ENCODE data around the gene LRIT1.

Gene LRIT1

DNA sequence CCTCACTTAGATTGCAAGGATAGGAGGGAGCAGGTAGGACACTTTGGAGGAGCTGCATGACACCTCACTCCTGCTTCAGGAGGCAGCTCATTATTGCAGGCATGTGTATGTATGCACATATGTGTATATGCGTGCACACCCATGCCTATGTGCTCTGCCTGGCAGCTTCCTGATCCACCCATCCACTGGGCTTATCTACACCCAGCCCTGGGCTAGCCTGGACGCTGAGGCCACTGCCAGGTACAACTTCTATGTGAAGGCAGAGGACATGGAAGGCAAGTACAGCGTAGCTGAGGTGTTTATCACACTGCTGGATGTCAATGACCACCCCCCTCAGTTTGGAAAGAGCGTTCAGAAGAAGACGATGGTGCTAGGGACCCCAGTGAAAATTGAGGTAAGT, 29.3 kb downstream of the LRIT1 start:
- no peak for DNase-seq

DNA sequence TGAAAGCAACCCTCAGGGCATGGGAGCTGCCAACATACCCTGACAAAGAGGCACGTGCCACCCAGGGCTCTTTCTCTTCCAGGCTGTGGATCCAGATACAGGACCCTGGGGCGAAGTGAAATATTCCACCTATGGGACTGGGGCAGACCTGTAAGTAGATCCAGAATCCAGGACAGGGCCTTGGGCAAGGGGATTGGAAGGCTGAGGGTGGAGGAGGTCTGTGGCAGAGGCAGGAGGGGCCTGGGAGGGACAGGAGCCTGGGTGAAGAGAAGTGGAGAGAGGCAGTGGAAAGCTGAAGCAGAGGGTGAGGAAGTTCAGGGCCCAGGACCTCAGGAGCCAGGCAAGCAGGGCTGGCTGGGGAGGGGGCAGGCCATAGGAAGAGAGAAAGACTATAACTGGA, 29.8 kb downstream of the LRIT1 start:
- DNase-seq: no peak

DNA sequence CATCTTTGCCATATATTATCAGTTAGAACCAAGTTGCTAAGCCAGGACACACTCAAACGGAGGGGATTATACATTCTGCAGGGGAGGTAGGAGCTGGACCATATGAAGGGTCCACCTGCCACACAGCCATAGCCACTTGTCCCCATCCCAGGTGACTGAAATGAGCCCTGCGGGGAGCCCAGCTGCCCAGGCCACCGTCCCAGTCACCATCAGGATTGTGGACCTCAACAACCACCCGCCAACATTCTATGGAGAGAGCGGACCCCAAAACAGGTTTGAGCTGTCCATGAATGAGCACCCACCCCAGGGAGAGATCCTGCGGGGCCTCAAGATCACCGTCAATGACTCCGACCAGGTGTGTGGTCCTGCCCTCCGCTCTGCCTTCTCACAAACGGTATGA, 33.3 kb downstream of the LRIT1 start:
- DNase-seq: no peak

DNA sequence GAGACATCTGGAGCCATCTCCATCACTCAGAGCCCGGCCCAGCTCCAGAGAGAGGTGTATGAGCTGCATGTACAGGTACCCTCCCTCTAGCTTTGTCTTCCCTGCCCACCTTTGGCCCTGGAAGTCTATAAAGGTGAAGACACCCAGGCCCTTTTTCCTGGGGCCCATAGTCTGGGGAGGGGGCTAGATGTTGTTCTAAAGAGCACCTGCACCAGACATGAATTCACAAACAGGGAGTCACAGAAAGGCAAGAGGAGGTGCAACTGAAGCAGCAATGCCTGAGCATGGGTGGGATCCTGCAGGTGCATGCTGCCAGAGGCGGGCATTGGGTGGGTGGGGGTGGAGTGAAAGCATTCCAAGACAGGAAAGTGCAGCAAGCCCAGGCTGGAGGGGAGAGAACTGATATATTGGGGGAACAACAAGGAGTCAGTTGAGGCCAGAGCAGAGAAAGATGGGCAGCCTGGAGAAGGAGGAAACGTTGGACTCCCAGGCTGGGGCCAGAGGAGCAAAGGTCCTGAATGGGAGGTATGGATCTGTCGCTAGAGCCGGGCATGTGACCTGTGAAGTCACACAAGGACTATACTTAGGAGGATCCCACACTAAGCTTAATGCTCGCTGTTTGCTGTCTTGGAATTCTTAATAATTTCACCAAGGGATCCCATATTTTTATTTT, 35.4 kb downstream of the LRIT1 start:
- no peak for DNase-seq

DNA sequence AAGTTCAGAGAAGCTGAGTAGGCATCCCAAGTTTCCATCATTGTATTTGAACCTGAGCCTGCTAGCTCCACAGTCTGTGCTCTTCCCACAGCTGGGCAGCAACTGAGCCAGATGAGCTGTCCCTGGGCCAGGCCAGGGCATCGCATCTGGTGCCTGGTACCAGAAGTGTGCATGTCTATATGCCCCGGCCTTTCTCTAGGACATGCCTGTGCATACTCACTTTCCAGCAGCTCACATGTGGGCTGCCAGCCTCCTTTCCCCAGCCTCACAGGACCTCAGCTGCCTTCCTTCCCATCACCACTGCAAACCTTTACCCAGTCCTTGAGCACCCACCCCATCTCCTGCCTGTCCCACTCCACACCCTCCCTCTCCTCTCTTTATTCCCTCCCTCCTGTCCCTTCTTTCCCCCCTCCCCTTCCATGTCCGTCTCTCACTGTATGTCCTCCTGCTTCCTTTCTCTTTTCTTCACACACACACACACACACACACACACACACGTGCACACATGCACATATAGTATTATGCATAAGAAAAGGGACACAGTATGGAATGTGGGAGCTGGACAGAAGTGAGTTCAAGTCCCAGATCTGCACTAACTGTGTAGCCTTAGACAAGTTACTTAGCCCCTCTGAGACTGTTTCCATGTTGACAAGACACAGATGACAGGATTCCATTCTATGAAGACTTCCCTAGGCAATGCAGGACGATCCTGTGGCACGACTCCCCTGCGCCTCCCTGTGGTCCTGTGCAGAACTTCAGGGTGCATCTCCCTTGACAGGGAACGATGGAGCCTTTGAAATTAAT, 36.1 kb downstream of the LRIT1 start:
- DNase-seq: peak; percentile 31

DNA sequence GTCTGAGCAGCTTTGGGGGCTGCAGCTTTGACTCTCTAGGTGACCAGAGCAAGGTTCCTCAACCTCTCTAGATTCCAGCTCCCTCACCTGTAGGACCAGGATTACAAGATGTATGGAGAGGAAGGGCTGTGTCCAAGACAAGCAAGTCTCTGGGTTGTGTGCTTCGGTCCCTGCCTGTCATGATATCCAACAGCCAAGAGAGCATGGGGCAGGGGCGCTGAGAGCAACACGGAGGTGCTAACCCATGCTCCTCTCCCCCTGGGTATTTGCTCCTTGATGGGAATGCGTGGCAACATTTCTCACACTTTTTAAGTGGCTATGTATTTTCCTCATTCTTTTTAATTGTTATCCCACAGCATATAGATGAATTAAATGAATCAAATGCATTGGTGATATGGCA, 36.7 kb downstream of the LRIT1 start:
- DNase-seq: no peak

DNA sequence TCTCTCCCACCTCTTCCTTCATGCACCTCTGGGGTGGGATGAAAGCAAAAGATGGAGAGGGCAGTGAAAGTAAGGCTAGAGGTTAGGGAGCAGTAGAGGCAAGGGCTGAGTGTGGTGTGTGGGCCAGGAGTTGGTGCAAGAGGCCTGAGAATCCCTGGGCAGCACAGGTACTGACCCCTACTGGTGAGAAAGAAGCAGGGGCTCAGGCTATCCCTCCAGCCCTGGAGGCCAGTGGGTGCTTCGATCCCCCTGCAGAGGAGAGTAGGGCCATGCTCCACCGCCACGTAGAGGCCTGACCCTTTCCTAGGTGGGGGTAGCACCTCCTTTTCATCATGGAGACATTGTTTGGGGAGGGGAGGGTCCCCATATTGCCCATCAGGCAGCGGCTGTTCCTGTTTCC, 37.2 kb downstream of the LRIT1 start:
- no peak for DNase-seq

DNA sequence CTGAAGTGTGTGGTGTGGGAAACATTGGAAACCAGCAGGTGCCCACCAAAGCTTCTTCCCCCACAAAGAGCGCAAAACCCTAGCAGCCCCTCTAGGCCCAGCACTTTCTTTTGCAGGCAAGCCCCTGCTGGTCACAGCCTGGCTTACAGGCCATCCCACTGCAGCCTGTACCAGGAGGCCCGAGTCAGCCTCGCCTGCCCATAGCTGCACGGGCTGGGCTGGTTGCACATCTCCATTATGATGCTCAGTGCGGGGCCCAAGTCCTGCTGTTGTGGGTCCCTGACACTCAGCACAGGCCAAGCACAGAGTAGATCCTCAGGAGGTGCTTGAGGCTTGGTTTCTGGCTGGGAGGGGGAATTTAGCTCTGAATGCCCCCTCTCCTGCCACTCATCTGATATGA, 39.0 kb downstream of the LRIT1 start:
- no peak for DNase-seq

DNA sequence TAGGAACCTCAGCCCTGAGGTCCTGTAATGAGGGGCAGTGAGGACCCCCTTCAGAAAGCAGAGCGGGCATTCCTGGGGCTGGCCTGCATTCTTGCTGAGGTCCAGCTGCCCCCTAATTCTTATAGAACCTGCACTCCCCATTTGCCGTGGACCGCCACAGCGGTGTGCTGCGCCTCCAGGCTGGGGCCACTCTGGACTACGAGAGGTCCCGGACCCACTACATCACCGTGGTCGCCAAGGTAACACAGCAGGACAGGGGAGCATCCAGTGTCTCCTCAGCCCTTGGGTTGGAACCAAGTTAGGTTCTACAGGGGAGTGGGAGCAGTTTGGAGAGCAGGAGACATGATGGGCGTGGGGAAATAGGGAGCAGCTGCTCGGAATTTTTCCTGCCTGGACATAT, 39.7 kb downstream of the LRIT1 start:
- no peak for DNase-seq

DNA sequence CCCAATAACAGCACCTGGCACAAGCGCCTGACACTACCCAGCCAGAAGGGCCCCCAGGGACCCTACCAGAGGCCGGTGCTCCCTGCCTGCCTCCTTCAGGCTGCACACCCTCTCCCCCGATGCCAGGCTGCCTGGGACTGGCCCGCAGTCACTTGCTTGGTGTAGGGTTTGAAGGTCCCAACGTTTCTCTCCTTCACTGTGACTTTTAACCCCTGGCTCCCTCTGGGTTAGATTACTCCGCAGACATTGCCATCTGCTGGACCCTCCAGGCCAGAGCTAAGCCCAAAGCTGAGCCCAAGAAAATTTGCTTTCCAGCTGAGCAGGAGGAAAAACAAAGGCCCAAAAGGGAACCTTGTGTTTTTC, 40.1 kb downstream of the LRIT1 start:
- no peak for DNase-seq

DNA sequence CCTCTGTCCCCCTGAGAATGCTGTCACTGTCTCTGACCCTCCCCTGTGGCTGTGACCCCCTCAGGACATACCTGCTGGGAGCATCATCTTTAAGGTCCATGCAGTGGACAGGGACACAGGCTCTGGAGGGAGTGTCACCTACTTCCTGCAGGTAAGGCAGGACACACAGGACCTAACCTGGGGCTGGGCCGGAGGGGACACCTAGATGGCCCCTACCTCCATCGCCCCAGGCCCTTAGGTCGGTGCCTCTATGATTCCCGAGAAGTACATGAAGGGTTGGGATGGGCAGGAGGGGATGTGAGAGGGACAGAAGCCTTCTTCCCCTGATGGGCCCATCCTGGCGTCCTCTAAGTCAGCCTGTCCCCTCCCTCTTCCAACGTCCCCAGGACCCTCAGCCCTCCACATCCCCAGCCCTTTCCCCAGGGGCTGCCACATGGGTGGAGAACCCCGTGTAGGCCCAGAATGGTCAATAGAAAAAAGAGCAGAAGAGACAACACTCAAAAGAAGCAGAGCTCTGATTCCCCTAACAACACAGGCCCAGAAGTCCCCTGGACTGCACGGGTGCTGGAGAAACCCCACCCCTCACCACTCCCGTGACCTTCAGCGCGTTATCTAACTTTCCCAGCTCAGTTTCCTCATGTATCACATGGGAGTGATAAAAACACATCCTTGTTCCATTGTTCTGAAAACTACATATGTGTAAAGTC, 40.7 kb downstream of the LRIT1 start:
- DNase-seq: no peak

DNA sequence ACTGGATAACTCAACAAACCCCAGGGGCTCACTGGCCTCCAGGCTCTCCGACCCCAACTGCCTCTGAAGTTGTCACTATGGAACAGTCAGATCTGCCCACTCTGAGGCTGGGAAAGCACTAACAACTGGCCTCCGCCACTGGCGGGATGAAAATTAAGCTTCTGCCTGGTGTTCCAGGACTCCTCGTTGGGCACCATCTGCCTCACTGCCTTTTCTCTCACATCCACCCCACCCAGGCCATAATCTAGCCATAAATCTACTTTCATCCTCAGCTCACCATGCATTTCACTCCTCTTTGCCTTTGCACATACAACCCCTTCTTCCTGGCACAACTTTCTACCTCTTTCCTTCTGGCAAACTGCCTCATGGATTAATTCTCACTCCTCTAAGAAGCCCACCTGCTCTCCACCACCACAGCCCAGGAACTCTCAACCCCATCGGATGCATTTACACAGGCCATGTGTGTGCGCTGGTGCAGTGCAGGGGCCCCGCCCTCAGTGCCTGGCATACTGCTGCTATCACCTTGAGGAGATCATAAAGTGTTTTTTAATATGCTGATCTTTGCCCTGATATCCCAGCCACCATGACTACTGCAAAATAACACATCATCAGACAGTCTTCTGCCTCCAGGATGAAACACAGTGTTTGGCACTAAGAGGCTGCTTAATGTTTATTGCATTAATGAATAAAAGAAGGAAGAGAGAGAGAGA, 43.0 kb downstream of the LRIT1 start:
- DNase-seq: no peak

DNA sequence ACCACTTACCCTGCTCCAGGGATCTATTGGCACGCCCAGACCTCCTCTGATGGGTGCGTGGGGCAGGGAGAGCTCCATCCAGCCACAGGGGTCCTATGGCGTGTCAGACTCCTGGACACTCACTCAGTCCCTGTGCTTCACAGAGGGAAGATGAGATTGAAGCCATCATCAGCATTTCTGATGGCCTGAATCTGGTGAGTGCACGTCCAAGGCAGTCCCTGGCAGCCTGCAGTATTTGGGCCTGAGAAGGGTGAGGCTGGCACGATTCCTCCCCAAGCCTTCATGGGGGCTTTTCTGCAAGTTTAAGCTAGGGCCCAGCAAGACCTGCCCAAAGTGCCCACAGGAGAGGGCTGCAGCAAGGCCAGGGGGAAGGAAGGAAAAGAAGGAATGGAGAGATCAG, 43.7 kb downstream of the LRIT1 start:
- no peak for DNase-seq

DNA sequence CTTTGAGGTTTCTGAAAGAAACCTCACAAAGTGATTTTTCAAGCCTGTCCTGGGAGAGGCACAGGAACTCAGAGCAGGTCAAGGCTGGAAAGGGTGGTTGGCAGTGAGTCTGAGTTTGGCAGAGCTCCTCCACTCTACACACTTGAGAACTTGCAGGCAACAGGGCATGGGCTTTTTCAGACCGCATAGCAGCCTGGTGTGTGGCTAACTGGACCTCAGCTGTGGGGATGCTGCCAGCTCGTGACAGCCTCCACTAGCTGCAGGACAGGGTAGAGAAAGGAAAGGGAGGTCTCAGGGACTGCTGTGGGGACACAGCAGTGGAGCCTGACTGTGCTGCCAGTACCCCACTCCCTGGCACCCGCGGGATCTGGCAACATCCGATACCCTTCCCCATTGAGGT, 44.4 kb downstream of the LRIT1 start:
- no peak for DNase-seq

DNA sequence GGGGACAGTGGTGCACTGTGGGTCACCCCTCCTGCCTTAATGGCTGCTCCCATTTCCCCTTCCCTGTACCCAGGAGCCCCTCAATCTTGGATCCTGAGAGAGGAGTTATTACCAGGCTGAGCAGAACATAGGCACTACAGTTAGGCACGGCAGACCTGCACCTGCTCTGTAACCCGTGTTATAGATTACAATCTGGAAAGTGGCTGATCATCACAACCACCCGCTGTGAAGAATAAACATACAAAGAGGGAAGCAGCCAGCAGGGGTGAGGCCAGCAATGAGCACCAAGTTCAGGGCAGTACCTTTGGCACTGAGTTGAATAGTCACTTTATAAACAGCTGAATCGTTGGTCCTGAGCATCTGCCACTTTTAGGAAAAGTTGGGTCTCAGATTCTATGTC, 45.3 kb downstream of the LRIT1 start:
- no peak for DNase-seq

DNA sequence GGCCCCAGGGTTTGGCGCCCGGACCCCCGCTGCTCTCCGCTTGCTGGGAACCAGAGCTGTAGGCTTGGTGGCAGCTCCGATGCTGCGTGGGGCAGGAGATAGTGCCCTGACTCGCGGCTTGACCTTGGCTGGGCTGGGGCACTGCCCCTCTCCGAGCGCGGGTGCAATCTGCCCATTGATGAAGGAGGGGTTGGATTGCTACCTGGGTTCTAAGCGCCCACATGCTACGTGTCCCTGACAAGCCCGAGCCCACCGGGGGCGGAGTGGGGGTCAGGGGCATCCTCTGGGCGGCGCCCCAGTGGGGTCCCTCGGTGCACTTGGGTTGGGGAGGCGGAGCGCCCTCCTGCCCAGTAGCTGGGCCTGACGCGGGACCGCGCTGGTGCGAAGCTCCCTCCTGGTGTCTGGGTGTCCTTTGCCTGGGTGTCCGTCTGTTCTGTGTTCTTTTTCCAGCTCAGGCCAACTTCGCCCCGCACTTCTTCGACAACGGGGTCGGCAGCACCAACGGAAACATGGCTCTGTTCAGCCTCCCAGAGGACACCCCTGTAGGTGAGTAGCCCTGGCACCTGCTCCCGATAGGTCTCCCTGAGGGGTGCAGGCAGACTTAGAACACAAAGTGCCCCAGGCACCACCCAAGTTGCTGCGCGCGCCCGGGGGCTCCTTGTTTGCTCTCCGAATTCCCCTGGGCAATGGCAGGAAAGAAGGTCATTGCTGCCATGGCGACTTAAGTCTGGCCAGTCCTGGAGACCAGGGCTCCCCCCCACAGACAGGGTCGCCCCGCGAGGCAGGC, 46.1 kb downstream of the LRIT1 start:
- no peak for DNase-seq

DNA sequence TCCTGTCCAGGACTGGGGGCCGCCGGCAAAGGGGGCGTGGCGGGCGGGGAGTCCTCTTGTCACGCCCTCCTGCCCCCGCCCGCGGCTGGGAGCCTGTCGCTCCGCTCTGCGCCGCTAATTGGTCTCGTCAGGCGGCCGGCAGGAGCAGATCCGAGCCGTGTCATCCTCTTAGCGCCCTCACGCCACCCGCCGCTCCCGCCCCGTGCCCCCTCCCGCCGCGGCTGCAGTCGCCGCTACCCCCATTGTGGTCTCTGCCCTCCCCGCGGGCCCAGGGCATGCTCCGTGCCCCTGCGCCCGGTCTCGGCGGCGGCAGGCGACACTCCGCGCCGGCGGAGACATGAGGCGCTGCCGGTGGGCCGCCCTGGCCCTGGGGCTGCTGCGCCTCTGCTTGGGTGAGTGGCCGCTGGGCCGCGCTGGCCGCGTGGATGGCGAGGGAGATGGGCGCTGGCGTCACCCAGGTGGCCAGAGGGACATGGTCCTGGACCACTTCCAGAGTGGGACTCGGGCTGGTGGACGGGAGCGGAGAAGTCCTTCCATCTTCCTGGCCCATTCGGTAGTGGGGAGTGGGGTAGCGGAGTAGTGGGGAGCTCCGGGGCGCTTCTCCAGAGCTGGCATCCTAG, 46.8 kb downstream of the LRIT1 start, which contains the start of gene CDHR1:
Gene CDHR1, plus strand, starts transcription at position 114 of the 620 bp plus-strand sequence. Its CDS starts 224 bp downstream, at position 338.
- DNase-seq: peak; percentile 27

DNA sequence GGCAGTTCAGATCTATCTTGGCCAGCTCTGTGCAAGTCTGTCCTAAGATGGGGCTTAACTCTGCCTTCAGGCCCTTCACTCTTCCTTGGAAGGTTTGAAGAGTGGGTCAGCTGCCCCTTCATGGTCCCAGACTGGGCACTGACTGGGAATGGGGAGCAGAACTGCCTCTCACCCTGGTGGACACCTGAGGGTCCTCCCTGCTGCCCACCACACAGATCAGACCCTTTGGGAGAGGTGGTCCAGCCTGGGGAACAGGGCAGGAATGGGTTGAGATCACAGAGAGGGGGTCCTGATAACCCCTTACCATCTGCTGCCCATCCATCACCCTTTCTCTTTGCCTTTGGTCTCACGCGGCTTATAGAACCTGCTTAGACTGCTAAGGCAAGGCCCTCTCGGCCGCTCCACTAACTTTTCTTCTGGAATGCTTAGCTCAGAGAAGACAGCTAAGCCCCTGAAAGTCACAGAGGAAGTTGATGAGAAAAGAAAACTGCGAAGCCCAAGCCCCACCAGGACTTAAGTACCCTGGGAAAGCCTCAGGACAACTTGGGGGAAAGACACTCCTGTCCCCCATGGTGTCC, 47.4 kb downstream of the LRIT1 start:
- no peak for DNase-seq

DNA sequence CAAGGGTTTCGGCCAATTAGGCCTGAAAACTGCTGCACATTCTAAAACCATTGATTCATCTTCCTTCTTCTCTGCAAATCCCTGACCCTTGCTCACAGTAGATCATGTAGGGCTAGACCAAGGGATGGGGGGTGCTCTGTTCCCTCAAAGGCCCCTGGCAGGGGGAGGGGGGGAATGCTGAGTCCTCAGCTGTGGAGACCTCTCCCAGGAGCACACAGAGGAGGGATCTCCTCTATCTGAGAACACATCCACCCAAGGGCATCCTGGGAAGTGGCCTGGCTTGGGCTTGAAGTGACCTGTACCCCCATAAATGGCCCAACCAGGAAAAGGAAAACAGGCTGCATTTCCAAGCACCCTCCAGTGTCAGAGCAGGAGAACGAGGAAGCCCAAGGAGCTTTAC, 48.0 kb downstream of the LRIT1 start:
- no peak for DNase-seq

DNA sequence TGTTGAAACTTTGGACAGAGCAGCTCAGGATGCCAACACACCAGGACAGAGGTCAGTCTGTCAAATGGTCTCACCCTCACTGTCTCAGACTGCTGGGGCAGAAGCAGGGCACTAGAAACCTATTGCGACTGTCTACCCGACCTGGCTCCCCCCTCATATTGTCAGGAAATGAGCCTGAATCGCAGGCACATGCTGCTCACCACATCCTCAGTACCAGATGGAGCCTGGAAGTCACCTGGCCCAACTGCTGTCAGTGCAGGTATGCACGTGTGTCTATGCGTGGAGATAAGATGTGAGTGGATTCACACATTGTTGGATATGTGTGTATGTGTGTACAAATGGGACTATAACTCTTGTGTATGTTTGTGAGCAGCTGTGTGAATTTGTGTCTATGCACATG, 50.2 kb downstream of the LRIT1 start:
- DNase-seq: no peak

DNA sequence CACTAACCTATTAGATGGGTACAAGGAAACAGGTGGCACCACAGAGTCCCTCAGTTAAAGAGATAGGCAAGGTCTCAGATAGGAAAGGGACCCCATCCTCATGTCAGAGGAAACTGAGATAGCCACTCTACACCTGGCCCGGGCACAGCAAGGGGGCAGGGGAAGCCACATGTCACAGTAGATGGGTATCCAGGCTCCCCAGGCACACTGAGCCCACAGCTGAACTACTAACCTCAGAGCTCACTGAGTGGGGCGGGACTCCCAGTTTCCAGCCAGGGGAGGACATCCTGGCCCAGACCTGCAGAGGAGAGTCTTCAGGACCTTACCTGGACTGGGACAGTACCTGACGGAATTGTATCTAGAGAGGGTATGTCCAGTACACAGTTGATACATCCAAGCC, 50.7 kb downstream of the LRIT1 start:
- DNase-seq: no peak

DNA sequence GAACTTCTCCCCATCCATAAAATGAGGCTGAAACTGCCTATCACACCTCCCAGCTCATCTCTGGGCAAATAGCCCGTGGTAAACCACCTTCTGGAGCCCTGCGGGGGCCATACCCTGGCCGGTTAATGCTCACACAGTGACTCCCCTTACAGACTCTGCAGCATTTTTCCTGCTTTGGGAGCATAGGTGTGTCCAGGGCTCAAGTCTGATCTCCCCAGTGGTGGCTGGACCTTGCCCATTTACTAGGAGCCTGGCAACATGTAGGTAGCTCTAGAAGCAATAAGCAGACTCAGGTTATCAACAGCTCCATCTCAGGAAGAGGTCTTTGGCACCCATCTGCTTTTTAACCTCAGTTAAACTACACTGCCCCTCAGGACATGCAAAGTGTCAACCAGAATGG, 52.5 kb downstream of the LRIT1 start:
- no peak for DNase-seq

Measured in right hindlimb (tissue), 1 donor.